T1000 (cell line): ENCODE data around the gene VSTM2L.

Source experiments
- DNase-seq: peaks from one replicate; lab custom pipeline; 2025; ENCODE audit warnings: mixed read lengths; lab: John Stamatoyannopoulos, UW

Gene VSTM2L

DNA sequence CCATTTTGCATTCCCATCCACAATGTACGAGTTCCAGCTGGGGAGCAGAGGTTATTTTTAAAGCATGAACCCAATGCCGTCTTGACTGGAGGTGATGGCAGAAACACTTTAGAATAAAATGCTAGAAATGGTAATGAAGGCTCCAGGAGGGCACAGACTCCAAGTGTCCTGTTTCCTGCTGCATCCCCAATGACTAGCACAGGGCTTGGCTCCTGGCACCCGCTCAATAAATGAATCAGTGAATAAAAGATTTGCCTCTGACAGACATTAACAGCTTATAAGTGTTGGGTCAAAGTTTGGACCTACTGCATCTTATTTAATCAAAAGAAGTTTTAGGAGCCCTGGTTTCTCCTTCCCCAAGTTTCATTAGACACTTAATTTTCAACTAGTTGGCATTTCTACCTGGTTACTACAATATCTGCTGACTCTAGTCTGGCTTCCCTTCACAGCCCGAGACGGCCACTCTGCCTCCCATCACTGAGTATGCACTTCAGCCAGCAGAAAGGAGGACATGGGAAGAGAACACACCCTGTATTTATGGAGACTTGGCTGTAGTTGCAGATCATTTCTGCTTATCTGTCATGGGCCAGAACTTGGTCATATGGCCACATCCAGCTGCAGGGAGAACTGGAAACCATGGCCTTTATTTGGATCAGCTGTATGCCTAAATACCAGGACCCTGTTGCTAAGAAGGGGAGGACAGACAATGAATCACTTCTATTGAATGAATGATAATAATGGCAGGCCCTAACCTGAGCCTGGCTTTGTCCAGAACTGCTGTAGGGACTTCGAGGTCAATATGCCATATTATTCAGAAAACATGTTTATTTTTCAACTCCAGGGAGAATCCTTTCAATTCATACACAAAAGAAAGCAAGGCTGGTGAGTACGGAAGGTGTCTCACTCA, 67.3 kb downstream of the VSTM2L start:
- no peak for DNase-seq

DNA sequence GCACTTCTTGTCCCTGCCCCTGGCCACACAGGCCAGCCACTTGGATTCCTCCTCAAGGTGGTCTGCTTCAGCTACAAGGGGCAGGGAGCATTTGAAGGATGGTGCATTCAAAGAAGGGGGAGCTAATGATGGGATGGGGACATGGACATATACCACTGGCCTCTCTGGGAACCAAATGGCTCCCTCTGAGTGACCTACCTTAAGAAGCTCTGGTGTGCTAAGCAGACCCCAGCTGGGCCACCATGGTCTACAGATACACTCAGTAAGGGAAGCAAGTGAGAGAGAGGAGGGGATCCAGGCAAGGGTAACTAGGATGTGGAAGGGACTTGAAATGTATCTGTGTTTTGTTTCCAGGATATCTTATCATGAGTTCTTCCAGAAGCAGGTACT, 67.9 kb downstream of the VSTM2L start:
- no peak for DNase-seq

DNA sequence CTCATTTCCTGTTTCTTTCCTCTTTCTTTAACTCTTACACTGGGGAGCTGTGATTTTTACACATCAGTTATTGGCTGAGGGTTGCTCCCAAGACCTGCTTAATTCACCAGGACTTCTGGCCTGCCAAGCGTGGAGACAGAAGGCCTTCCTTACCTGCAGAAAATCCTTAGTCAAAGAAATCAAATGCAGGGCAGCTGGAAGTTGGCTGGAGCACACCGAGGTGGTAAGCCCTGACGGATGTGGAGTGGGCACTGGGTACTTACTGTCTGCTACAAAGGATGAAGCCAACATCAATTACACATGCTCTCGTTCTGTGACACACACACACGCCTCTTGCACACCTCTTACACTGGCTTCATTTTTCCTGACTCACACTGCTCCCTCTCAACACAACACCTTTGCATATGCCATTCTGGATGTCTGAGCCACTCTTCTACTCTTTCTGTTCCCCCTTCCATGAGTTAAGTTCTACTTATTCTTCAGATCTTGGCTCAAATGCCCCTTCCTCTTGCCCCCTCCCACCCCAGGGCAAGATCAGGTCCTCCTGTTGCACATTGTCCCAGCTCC, 68.7 kb downstream of the VSTM2L start:
- DNase-seq = no peak

DNA sequence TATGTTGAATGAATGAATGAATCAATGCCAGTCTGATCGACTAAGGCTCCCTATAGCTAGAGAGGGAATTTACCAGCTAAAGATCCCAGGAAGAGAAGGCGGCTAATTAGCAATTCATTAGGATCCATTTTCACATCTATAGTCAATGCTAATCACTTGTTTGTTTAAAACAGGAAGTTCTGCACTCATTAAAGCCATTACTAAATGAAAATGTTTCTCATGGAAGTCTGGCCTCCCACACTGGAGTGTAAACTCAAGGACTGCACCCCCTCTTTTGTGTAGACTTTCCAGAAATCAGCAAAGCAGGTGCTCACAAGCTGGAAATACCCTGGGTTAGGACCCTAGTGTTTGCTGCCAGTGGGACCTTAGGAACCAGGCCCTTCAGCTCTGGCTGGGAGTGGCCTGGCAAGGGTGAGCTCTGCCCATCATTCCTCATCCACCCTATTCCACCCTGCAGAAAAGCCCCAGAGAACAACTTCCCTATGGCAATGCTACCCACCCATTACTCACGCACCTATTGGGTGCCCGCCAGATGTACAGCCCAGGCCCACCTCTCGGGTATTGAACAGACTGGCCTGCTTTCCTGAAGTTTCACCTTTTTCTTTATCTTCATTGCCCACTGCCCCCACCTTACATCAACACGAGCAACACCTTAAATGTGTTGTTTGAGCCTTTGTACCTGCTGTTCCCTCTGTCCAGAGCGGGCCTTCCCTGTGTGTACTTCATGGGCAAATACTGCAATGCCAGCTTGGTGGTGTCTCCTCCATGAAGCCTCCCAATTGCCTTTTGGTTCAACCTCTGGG, 69.5 kb downstream of the VSTM2L start:
- no peak for DNase-seq

DNA sequence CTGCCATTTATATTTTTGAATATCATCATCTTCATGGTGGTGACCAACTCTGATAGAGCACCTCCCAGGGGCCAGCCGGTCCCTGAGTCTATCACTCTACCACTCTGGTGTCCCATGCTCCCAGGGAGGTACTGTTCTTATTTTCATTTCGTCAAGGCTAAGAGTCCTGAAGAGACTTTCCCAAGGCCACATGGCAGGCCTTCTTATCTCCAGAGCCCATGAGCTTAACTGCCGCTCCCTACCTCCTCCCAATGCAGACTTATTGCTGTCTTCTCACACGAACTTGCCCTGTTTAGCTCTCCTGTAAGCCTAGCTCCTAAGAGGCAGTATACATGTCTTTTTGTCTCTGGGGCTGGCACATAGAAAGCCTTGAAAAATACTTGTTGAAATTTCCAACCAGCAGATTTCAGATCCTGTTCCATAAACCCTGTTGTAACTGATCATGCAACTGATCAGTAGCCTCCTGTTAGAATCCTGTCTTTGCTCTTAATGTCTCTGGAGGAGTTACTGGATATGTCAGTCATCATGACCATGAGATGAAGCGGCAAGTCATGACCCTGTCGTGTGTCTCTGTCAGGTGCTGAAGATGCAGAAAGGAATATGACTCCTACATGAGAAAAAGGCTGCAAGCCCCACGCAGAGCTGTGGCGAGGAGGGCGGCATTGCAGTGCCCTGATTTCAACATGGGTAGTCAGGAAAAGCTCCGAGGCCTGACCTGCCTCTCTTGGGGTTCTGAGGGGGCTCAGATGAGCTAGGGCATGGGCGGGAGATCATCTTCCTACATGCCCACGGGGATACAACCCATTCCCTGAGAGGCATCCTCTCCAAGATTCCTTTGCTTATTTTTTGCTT, 70.4 kb downstream of the VSTM2L start:
- DNase-seq = no peak

DNA sequence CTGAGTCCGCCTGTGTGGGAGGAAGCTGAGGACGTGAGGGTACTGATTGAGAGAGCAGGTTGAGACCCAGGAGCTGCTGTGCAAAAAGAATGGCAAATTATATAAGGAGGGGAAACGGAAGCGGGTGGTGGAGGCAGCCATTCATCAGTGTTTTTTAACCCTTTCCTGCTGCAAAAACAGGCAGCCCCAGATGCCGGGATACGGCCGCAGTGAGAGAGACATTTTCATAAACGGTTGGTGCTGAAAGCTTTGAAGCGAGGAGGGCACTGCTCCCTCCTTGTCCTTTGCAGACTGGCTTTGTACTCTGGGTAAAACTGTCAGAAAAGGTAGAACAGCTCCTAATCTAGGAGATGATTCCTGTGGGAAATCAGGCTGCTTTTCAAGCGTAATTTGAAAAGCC, 74.0 kb downstream of the VSTM2L start:
- no peak for DNase-seq

DNA sequence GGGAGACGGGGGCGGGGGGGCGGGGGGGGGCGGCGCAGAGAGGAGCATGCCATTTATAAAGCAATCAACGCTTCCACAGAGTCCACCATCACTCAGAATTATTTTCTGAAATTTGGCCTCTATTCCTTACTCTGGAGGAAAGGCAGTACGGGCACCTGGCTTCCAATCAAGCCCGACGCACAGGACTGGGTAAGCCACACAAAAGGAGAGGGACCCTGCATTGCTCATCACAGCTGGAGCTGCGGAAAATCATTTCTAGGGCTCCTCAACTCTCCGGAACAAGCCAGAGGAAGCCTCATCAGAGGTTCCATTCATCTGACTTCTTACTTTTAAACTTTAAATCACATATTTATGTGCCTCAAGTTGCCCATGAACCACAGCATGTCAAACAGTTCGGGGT, 74.4 kb downstream of the VSTM2L start:
- DNase-seq = no peak

DNA sequence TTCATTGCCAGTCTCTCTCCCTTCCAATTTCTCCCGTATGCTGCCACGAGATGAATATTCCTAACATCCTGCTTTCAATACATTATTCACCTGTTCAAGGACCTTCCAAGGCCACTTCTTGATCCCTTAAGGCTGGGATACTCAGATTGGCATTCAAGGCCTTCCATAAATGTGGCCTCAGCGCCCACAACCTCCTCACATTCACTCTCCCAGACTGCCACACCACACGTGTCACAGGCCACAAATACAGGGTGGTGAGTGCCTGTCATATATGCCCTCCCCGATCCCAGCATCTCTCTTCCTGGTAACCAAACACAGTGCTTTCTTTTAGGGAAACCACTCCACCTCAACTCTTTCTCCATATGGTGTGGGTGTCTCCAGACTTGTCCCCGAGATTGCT, 74.9 kb downstream of the VSTM2L start:
- DNase-seq = no peak

DNA sequence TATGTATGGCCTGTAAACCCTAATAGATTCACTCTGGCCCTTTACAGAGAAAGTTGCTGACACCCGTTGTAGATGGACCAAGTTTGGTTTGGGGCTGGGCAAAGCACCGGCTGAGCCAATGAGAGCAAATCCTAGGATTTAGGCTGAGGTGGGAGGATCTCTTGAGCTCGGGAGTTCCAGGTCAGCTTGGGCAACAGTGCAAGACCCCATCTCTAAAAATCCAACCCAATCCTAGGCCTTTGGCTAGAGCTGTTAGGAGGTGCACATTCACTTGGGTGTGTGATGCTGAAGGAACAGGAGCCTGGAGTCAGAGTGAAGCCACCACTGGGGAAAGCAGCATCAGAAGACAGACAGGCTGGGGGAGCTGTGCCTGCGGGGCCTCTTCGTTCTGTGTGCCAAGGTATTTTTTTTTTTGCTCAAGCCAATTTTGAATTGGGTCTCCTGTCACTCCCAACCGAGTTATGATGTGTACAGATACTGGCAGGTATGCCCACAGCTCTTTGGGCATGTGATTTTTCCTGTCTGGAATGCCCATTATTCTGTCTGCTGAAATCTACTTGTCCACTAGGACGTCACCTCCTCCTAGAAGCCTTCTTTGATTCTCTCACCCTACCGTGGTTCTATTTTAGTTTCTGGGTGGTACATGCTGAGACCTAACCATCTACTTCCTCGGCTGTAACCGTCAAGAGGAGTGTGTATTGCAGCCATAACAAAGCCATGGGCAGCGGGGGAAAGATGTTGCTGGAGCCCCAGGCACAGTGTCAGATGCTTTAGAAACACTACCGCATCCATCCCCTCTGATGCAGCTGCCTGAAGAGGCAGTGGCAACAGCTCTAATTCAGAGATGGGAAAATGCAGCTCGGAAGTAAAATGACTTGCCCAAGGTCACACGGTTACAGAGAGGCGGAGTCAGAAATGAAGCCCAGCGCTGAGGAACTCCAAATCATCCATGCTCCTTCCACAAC, 76.4 kb downstream of the VSTM2L start:
- no peak for DNase-seq

DNA sequence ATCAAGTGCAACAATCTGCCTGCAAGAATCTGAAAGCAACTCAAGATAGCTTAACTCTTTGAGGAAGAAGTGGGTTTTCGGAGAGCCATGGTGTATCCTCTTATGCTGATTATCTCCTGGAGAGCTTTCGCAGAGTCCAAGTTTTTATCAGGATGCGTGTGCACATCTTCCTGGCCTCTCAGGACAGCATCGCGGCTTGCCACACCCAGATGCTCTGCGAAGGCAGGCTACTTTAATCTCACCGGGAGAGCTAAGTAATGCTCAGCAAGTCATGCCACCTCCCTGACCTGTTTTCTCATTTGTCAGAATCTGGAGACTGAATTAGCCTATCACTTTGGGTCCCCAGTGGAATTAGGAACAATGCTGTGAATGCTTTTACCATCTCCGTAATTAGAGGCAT, 77.5 kb downstream of the VSTM2L start:
- DNase-seq = no peak

DNA sequence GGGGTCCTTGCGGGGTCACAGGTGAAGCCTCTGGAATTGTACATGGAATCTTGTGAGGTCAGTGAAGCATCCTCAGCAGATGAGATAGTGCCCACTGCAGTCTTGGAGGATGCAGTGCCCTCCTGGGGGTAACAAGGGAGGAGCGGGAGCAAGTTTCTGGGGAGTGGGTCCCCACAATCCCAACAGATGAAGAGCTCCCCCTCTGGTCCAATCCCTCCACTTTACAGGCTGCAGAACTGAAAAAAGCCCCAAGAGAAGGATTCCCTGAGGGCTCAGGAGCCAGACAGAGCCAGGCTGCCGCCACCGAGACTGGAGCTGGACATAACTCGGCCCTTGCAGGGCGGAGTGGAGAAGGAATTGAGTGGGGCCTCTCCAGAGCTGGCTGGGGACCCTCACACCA, 77.9 kb downstream of the VSTM2L start:
- DNase-seq = no peak

DNA sequence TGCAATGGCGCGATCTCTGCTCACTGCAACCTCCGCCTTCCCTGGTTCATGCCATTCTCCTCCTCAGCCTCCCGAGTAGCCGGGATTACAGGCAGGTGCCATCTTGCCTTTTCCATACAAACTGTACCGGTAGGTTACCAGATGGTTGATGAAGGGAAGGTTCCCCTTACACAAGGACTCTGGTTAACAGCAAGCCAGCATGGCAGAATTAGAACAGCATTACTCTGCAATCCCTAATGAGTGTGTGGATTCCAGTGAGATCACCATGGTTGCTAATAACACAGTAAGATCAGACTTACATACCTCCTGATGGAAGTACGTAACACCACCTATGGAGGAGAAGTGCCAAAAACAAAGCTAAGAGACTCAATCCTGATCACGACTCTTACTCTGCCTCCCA, 78.6 kb downstream of the VSTM2L start:
- DNase-seq = no peak

DNA sequence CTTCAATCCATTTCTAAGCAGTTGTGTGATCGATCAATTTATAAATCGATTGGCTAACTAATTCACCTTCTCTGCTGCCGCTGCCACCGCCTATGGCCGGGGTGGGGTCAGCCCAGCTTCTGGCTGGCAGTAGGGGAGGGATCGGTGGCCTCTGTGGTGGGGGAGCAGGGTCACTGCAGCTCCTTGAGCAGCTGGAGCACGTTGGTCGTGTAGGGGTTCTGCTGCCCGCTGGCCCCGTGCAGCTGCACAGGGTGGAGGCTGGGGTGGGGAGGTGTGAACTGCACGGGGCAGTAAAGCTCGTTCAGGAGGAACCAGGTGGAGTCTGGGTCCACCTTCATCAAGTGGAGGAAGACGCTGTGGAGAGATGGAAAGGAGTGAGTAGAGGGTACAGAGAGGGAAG, 80.4 kb downstream of the VSTM2L start:
- DNase-seq = no peak

DNA sequence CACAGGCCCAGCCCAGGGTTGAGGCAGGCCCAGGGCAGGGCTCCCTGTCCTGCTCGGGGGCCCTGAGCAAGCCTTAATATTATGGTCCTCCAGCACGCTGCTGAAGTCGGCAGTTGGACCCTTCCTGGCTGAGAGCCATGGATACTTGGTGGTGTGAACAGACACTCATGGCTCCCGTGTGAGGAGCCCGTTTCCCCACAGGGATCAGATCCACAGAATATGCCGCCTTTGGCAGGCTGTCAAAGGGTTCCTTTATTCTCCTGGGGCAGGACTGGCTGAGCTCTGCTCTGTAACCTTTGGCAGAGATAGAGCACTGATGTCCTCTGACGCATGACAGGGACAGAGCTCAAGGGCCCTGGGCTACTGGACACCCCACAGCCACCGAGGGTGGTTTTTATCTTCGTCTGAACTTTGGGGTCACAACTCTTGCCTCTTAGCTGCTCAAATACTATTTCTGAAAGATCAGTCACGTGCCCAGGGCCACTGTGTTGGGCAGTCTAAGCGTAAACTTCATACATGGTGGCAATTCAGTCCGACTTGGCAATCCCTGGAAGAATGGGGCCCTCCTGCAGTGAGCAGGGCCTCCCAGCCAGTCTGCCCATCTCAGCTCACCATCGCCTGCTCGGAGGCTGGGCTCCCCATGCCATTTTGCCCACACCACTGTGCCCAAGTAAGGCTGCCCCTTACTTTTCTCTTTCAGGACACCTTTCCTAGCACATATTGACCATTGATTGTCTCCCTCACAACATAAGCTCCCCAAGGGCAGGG, 81.3 kb downstream of the VSTM2L start:
- no peak for DNase-seq

DNA sequence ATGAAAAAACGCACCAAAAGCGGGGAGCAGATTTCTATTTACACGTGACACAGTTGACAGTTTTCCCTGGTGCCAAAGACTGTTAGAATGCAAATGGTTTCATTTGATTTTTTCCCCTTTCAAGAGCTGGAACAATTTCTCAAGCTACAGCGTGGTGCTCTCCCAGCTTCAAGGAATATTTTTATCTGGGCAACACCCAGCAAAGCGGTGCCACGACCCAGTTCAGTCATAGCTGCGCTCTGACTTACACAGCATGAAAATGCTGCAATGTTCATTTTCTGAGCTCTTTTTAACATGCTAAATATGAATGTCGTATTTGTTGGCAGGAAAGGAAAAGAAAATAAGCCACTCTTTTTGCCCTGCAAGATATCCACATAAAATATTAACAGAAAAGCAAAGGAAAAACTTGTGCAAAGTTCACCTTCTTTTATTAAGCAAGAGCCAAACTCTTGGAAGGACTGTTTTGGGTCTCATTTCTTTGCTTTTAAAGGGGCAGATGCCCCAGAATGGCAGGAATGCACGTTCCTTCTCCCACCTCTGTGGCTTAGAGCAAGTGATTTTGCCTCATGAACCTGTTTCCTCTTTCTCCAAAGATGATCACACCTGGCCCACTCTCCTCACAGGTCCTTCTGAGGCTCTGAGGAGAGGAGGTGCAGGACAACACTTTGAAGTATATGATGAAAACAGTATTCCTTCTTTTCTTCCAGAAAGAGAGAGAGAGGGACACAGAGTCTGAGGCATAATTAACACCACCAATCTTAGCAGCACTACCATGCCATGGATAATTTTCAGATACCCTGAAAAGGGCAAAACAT, 83.3 kb downstream of the VSTM2L start:
- no peak for DNase-seq

DNA sequence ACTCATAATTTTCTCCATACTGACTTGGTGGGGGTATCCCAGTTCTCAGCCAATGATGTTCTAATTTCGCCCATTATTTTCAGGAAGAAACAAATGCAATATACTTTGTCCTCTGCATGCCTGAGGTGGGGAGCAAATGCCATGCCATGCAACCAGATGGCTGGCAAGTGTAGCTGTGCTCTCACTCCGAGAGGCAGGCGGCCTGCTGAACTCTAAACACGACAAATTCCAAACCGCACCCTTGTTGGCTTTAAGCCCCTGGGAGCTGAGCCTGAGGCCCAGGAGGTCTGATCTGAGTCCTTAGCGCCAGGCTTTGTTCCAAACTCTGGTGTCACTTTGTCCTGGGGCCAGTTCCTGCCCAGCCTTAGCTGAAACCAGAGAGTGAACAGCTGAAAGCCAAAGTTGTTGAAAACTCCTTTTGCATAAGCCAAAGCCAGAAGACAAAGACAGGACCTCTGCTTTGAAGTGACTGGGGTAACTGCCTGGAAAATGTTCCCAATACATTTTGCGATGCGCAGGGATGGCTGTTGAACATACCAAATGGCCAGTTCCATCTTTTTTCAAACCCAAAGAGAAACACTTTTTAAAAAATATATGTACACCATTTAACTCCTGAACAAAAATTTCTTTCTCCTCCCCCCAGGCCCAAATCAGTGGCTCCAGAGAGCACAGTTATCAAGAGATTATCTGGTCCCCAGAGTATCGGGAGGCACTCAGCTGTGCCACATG, 84.1 kb downstream of the VSTM2L start:
- DNase-seq = no peak

DNA sequence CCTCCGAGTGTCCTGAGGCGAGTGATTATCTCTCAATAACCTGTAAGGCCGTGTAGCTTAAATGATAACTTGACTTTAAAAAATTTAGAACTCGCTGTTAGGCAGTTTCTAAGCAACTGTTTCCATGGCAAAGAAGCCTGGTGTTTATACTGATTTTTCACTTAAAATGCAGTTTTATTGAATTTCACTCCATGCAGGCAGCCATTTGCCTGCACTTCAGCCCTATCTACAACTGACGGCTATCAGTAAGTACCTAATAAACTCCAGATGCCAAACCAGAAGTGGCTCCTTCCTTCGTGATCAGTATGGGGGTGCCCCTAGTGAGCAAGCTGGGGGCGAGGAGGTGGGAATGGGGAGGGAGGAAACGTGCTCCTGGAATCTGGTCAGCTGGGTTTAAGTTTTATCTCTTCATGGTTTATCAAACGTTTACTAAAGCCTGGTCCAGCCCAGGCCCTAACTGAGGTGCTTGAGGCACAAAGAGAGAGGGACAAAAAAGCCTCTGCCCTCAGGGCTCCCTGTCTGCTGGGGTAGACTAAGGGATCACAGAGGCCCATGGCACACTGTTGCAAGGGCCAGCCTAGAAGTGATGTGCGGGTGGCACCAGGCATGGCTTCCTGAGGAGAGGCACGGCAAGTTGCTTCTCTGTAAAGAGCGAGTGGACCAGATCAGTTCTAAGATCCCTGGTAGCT, 84.8 kb downstream of the VSTM2L start:
- no peak for DNase-seq
